GM12864 (cell line): ENCODE results near the gene C14orf119.

Source experiments
- DNase-seq: peaks from one replicate; pipeline ENCODE4 v3.0.0-alpha.2; 2011; ENCODE audit warnings: low read depth
- H3K4me3 ChIP-seq: 2 replicates; pipeline ENCODE4 v1.5.1; 2011; ENCODE audit warnings: mild to moderate bottlenecking, low read depth, low read length, control low read depth
- CTCF ChIP-seq: IDR thresholded peaks from 2 replicates; pipeline ENCODE4 v1.5.1; 2011; ENCODE audit warnings: low read depth, mild to moderate bottlenecking, moderate library complexity, low read length, control low read depth, inconsistent platforms; ENCODE audit errors: missing control alignments

The C14orf119 gene

GRCh38 chr14:23112359-23113178, 17.3 kb downstream of the C14orf119 start:
- no peak for TF ChIP-seq CTCF
- DNase-seq, result no peak
- no peak overlapping the region for H3K4me3 ChIP-seq

GRCh38 chr14:23113431-23114119, 18.3 kb downstream of the C14orf119 start:
- TF ChIP-seq CTCF, result no peak
- H3K4me3 ChIP-seq, result no peak overlapping the region
- DNase-seq, result no peak

GRCh38 chr14:23114120-23114458, 18.8 kb downstream of the C14orf119 start:
- no peak for DNase-seq
- TF ChIP-seq CTCF, result no peak
- no peak overlapping the region for H3K4me3 ChIP-seq

- TF ChIP-seq CTCF, result no peak
- DNase-seq, result no peak
- H3K4me3 ChIP-seq, result no peak overlapping the region
Observed at GRCh38 chr14:23114669-23115038, 19.3 kb downstream of the C14orf119 start.

- H3K4me3 ChIP-seq, result no peak overlapping the region
- TF ChIP-seq CTCF, result no peak
- no peak for DNase-seq
Observed at GRCh38 chr14:23115039-23115731, 19.9 kb downstream of the C14orf119 start.

- TF ChIP-seq CTCF, result no peak
- no peak for DNase-seq
- H3K4me3 ChIP-seq, result no peak overlapping the region
Observed at GRCh38 chr14:23115918-23116317, 20.6 kb downstream of the C14orf119 start.
